Lower lobe of right lung (tissue), 2 donors: ENCODE measurements around the gene PCDH9. TPM values are rescaled to one million over a fixed set of nuclear protein-coding genes. Genes with fewer than 3 reads are reported as not detected.

Experiments
- ATAC-seq, 2 donors: fragments of 200-7000 bp; cut with Tn5 transposase; one replicate each; pipeline ENCODE4 v1.9.1; 2020 to 2022; ENCODE audit warnings: mild to moderate bottlenecking in 2 of 2, moderate library complexity in 2 of 2
- DNase-seq: peaks from one replicate; pipeline ENCODE4 v3.0.0-alpha.2; 2020
- H3K27ac ChIP-seq: fragments of 200-600 bp; one replicate; pipeline ENCODE4 v1.8.0; 2022
- H3K27me3 ChIP-seq: fragments of 200-600 bp; one replicate; pipeline ENCODE4 v1.8.0; 2022; ENCODE audit warnings: low read depth
- H3K36me3 ChIP-seq: fragments of 200-600 bp; one replicate; pipeline ENCODE4 v1.8.0; 2022; ENCODE audit warnings: mild to moderate bottlenecking
- H3K4me1 ChIP-seq: fragments of 200-600 bp; one replicate; pipeline ENCODE4 v1.8.0; 2022
- H3K4me3 ChIP-seq: fragments of 200-600 bp; one replicate; pipeline ENCODE4 v1.8.0; 2022; ENCODE audit warnings: mild to moderate bottlenecking
- H3K9me3 ChIP-seq: fragments of 200-600 bp; one replicate; pipeline ENCODE4 v1.8.0; 2022
- CTCF ChIP-seq: fragments of 200-600 bp; IDR thresholded peaks from one replicate; pipeline ENCODE4 v1.8.0; 2022; ENCODE audit warnings: antibody characterized with exemption, mild to moderate bottlenecking
- intact Hi-C: fragments of 100-400 bp; cut with DNase I; formaldehyde crosslinking; loops from one replicate; pipeline ENCODE4 v1.11.0; 2022
- total RNA-seq: library from RNA; stranded (reverse); fragmentation: NEBNext Ultra II Directional; extraction: Animal tissue kit (Norgen Biotek cat#: 25700); gene quantifications from one replicate; pipeline ENCODE4 v1.2.1, GENCODE V29; 2021
- donor health status: DM: no; HTN: yes; CAD: no; lungs with severe emphysema.

Gene PCDH9
- total RNA-seq, 1 donor from 2014 or later = 8.9 TPM

GRCh38 chr13:67063036-67063435 is 167.1 kb downstream of the PCDH9 start:
- DNase-seq (no peak), ATAC-seq (no peak)
- no peak for TF ChIP-seq CTCF
- no peaks in the 10 kb centered on the region for H3K36me3 ChIP-seq
- intact Hi-C loops = no loop called here
- no peak overlapping the region for H3K27ac ChIP-seq
- no peaks in the 10 kb centered on the region for H3K27me3 ChIP-seq
- H3K4me1 ChIP-seq = no peaks in the 10 kb centered on the region
- no peak overlapping the region for H3K4me3 ChIP-seq
- no peaks in the 10 kb centered on the region for H3K9me3 ChIP-seq

- Histone ChIP-seq H3K27me3 (no peaks in the 10 kb centered on the region), H3K4me3 (no peak overlapping the region), H3K9me3 (no peaks in the 10 kb centered on the region), H3K36me3 (no peaks in the 10 kb centered on the region), H3K4me1 (no peaks in the 10 kb centered on the region), H3K27ac (no peak overlapping the region)
- no peak for DNase-seq
- TF ChIP-seq CTCF = no peak
- intact Hi-C loops = no loop called here
- no peak for ATAC-seq
These were observed 168.0 kb downstream of the PCDH9 start for GRCh38 chr13:67062160-67062559.

- Histone ChIP-seq H3K27me3 (no peaks in the 10 kb centered on the region), H3K4me1 (no peaks in the 10 kb centered on the region), H3K27ac (no peak overlapping the region), H3K9me3 (no peaks in the 10 kb centered on the region), H3K4me3 (no peak overlapping the region), H3K36me3 (no peaks in the 10 kb centered on the region)
- ATAC-seq (no peak), DNase-seq (no peak)
- intact Hi-C loops = no loop called here
- no peak for TF ChIP-seq CTCF
These were observed 168.4 kb downstream of the PCDH9 start for GRCh38 chr13:67061750-67062149.

GRCh38 chr13:67052550-67053490 is 177.3 kb downstream of the PCDH9 start:
- intact Hi-C loops = no loop called here
- no peak for DNase-seq
- no peaks in the 10 kb centered on the region for H3K4me1 ChIP-seq
- no peak overlapping the region for H3K27ac ChIP-seq
- no peaks in the 10 kb centered on the region for H3K27me3 ChIP-seq
- H3K36me3 ChIP-seq = no peaks in the 10 kb centered on the region
- H3K9me3 ChIP-seq = no peaks in the 10 kb centered on the region
- no peak for ATAC-seq
- TF ChIP-seq CTCF = no peak
- H3K4me3 ChIP-seq = no peak overlapping the region

GRCh38 chr13:67049744-67050143 is 180.4 kb downstream of the PCDH9 start:
- H3K4me3 ChIP-seq = no peak overlapping the region
- ATAC-seq (no peak), DNase-seq (no peak)
- H3K36me3 ChIP-seq = no peaks in the 10 kb centered on the region
- no peak for TF ChIP-seq CTCF
- no peaks in the 10 kb centered on the region for H3K27me3 ChIP-seq
- H3K9me3 ChIP-seq = no peaks in the 10 kb centered on the region
- H3K27ac ChIP-seq = no peak overlapping the region
- H3K4me1 ChIP-seq = no peaks in the 10 kb centered on the region
- intact Hi-C loops = no loop called here
